ENCODE results near the gene CANT1. TPM values are rescaled to one million over a fixed set of nuclear protein-coding genes. Genes with fewer than 3 reads are reported as not detected.

The CANT1 gene
- total and polyA plus RNA-seq, 2 of the 13 experiments (the other 11 are each of a cell fraction or from before 2014, with no cell fraction given), result 34.1 to 42.1 TPM

GRCh38 chr17:78962345-78962983 lies 47.1 kb downstream of the CANT1 start (continued):
- peak; percentile 95 for TF ChIP-seq ZBTB3 (CRISPR knock-in tag; IDR thresholded peaks at IDR 0.05; ENCODE audit: borderline replicate concordance, low read depth)
- TF ChIP-seq, protein P1, sequence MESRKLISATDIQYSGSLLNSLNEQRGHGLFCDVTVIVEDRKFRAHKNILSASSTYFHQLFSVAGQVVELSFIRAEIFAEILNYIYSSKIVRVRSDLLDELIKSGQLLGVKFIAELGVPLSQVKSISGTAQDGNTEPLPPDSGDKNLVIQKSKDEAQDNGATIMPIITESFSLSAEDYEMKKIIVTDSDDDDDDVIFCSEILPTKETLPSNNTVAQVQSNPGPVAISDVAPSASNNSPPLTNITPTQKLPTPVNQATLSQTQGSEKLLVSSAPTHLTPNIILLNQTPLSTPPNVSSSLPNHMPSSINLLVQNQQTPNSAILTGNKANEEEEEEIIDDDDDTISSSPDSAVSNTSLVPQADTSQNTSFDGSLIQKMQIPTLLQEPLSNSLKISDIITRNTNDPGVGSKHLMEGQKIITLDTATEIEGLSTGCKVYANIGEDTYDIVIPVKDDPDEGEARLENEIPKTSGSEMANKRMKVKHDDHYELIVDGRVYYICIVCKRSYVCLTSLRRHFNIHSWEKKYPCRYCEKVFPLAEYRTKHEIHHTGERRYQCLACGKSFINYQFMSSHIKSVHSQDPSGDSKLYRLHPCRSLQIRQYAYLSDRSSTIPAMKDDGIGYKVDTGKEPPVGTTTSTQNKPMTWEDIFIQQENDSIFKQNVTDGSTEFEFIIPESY (CRISPR knock-in tag; IDR thresholded peaks at IDR 0.05), result peak; percentile 56
- TF ChIP-seq ZNF7 (CRISPR knock-in tag; IDR thresholded peaks at IDR 0.05), result no peak
- peak; percentile 89 for TF ChIP-seq ETV6 (CRISPR knock-in tag; conservative IDR thresholded peaks at IDR 0.05)
- no peak; the same call in 1 of the 2 replicates for TF ChIP-seq ZNF280B (CRISPR knock-in tag; IDR thresholded peaks at IDR 0.05; ENCODE audit: borderline replicate concordance)
- TF ChIP-seq FOXO1 (CRISPR knock-in tag; IDR thresholded peaks at IDR 0.05), result peak; percentile 74
- TF ChIP-seq TAF15 (IDR thresholded peaks at IDR 0.05; ENCODE audit: low read depth, low read length, poor library complexity, severe bottlenecking), result no peak
- TF ChIP-seq KLF12 (CRISPR knock-in tag; IDR thresholded peaks at IDR 0.05; ENCODE audit: borderline replicate concordance), result peak; percentile 55; the same call in 1 of the 2 replicates
- TF ChIP-seq ZNF256 (CRISPR knock-in tag; conservative IDR thresholded peaks at IDR 0.05), result 0 out of 2 replicates have a peak, but pooled peaks have one; percentile 29
- no peak for TF ChIP-seq TP53 (CRISPR knock-in tag; conservative IDR thresholded peaks at IDR 0.05)
- 0 out of 2 replicates have a peak, but pooled peaks have one; percentile 16 for TF ChIP-seq BRCA1 (CRISPR knock-in tag; IDR thresholded peaks at IDR 0.05)
- peak; percentile 81 for TF ChIP-seq DPF2 (CRISPR knock-in tag; IDR thresholded peaks at IDR 0.05; ENCODE audit: borderline replicate concordance, low read depth)
- TF ChIP-seq MXD4 (CRISPR knock-in tag; IDR thresholded peaks at IDR 0.05), result peak; percentile 44; the same call in 1 of the 2 replicates
- TF ChIP-seq MYC (CRISPR knock-in tag; IDR thresholded peaks at IDR 0.05; ENCODE audit: borderline replicate concordance), result peak; percentile 61; the same call in 1 of the 2 replicates
- TF ChIP-seq ELF3 (CRISPR knock-in tag; IDR thresholded peaks at IDR 0.05), result peak; percentile 92
- TF ChIP-seq ZNF598 (CRISPR knock-in tag; IDR thresholded peaks at IDR 0.05; ENCODE audit: borderline replicate concordance), result 0 out of 2 replicates have a peak, but pooled peaks have one; percentile 11
- no peak for TF ChIP-seq ZNF558 (CRISPR knock-in tag; IDR thresholded peaks at IDR 0.05; ENCODE audit: borderline replicate concordance)
- peak; percentile 99 for TF ChIP-seq SALL1 (CRISPR knock-in tag; IDR thresholded peaks at IDR 0.05)
- peak; percentile 84 for TF ChIP-seq REPIN1 (CRISPR knock-in tag; IDR thresholded peaks at IDR 0.05; ENCODE audit: borderline replicate concordance, low read depth)
- TF ChIP-seq ZNF460 (CRISPR knock-in tag; IDR thresholded peaks at IDR 0.05; ENCODE audit: borderline replicate concordance), result peak; percentile 100
- TF ChIP-seq E2F2 (CRISPR knock-in tag; IDR thresholded peaks at IDR 0.05; ENCODE audit: borderline replicate concordance), result 0 out of 2 replicates have a peak, but pooled peaks have one; percentile 41
- TF ChIP-seq KDM3A (CRISPR knock-in tag; IDR thresholded peaks at IDR 0.05; ENCODE audit: low read depth), result peak; percentile 59
- no peak for TF ChIP-seq ZNF552 (CRISPR knock-in tag; IDR thresholded peaks at IDR 0.05; ENCODE audit: borderline replicate concordance)
- TF ChIP-seq CBX5 (CRISPR knock-in tag; IDR thresholded peaks at IDR 0.05; ENCODE audit: borderline replicate concordance), result peak; percentile 79; the same call in 1 of the 2 replicates
- peak; percentile 95 for TF ChIP-seq HNF4A (CRISPR knock-in tag; IDR thresholded peaks at IDR 0.05)
- TF ChIP-seq ZBTB21 (CRISPR knock-in tag; IDR thresholded peaks at IDR 0.05), result no peak
- no peak for TF ChIP-seq ZNF75D (CRISPR knock-in tag; IDR thresholded peaks at IDR 0.05; ENCODE audit: borderline replicate concordance)
